GM18502 (cell line): ENCODE data around the gene AKAP6.

Experiments used
- ATAC-seq: cut with Tn5 transposase; IDR thresholded peaks from one replicate; pipeline ENCODE4 v1.9.1; 2021; ENCODE audit warnings: mild to moderate bottlenecking; ENCODE audit not compliant: unreplicated experiment, poor library complexity

Gene AKAP6

GRCh38 chr14:32720927-32721326, 391.8 kb downstream of the AKAP6 start:
- no peak for ATAC-seq

- ATAC-seq = no peak
Observed at GRCh38 chr14:32722631-32723183, 393.6 kb downstream of the AKAP6 start.

GRCh38 chr14:32724867-32725471, 395.9 kb downstream of the AKAP6 start:
- no peak for ATAC-seq

- ATAC-seq = no peak
Observed at GRCh38 chr14:32726516-32726915, 397.4 kb downstream of the AKAP6 start.

GRCh38 chr14:32727832-32728231, 398.7 kb downstream of the AKAP6 start:
- no peak for ATAC-seq

- ATAC-seq = no peak
Observed at GRCh38 chr14:32728526-32728925, 399.4 kb downstream of the AKAP6 start.

GRCh38 chr14:32728976-32729375, 399.9 kb downstream of the AKAP6 start:
- ATAC-seq = no peak

- ATAC-seq = no peak
Observed at GRCh38 chr14:32731249-32731648, 402.2 kb downstream of the AKAP6 start.

GRCh38 chr14:32733015-32733414, 403.9 kb downstream of the AKAP6 start:
- ATAC-seq = no peak

- ATAC-seq = no peak
Observed at GRCh38 chr14:32734261-32734660, 405.2 kb downstream of the AKAP6 start.

GRCh38 chr14:32737621-32738020, 408.5 kb downstream of the AKAP6 start:
- no peak for ATAC-seq

GRCh38 chr14:32738206-32738871, 409.2 kb downstream of the AKAP6 start:
- no peak for ATAC-seq

- no peak for ATAC-seq
Observed at GRCh38 chr14:32744811-32745445, 415.8 kb downstream of the AKAP6 start.

GRCh38 chr14:32754209-32754608, 425.1 kb downstream of the AKAP6 start:
- ATAC-seq = no peak

- ATAC-seq = no peak
Observed at GRCh38 chr14:32756173-32756572, 427.1 kb downstream of the AKAP6 start.

GRCh38 chr14:32756775-32757174, 427.7 kb downstream of the AKAP6 start:
- no peak for ATAC-seq

GRCh38 chr14:32757568-32757967, 428.5 kb downstream of the AKAP6 start:
- no peak for ATAC-seq

GRCh38 chr14:32761381-32761968, 432.4 kb downstream of the AKAP6 start:
- no peak for ATAC-seq

- ATAC-seq = no peak
Observed at GRCh38 chr14:32762886-32763285, 433.8 kb downstream of the AKAP6 start.

GRCh38 chr14:32763673-32764072, 434.6 kb downstream of the AKAP6 start:
- no peak for ATAC-seq

GRCh38 chr14:32764131-32764530, 435.0 kb downstream of the AKAP6 start:
- no peak for ATAC-seq
